Fibroblast of pulmonary artery (primary cell): ENCODE results near the gene LRRC7.

Experiments used
- DNase-seq: peaks from one replicate; pipeline ENCODE4 v3.0.0-alpha.2; 2010; ENCODE audit warnings: low read depth
- H3K4me3 ChIP-seq: replicated peaks from 2 replicates; pipeline ENCODE4 v1.5.1; 2011; ENCODE audit warnings: low read depth, mild to moderate bottlenecking, control low read depth, low read length, moderate library complexity
- CTCF ChIP-seq: IDR thresholded peaks from 2 replicates; pipeline ENCODE4 v1.5.1; 2011; ENCODE audit warnings: mild to moderate bottlenecking, control low read depth, low read length, inconsistent platforms; ENCODE audit errors: missing control alignments

The LRRC7 gene

DNA sequence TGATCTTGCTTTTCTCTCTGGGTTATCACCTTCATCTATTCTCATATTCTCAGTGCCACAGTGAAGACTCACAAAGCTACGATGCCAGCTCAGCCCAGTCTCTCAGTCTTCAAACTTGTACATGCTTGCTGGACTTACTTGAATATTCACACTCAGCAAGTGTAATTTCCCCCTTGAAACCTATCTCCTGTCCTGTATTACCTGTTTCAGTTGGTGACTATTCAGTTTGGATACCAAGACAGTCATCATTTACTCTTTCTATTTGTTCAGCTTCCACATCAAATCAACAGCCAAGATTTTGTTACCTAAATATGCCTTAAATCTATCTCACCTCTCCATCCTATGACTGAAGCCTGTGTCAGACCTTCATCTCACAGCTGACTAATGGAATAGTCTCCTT, 209.7 kb downstream of the LRRC7 start:
- no peak for TF ChIP-seq CTCF
- DNase-seq, result no peak

DNA sequence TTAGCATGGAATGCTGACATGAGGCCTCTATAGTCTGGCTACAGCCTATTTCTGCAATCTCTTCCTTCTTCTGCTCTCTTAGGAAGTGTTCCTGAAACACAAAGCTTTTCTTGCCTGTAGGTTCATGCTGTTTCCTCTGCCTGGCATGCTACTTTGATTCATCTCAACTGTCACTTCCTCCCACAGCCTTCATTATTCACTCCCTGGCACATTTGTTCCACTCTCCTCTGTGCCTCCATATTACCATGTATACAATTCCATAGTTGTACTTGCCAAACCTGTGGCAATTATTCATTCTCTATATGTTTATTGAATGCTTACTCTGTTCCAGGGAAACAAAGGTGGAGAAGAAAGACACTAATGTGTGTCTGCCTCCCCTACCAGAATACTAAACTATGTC, 210.2 kb downstream of the LRRC7 start:
- TF ChIP-seq CTCF, result no peak
- DNase-seq, result no peak
- no peak overlapping the region for H3K4me3 ChIP-seq

More for the DNA sequence above, 209.7 kb downstream of the LRRC7 start:
- no peak overlapping the region for H3K4me3 ChIP-seq

DNA sequence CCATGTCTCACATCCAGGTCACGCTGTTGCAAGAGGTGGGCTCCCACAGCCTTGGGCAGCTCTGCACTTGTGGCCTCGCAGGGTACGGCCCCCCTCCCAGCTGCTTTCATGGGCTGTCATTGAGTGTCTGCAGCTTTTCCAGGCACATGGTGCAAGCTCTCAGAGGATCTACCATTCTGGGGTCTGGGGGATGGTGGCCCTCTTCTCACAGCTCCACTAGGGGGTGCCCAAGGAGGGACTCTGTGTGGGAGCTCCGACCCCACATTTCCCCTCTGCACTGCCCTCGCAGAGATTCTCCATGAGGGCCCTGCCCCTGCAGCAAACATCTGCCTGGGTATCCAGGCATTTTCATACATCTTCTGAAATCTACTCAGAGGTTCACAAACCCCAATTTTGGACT, 219.4 kb downstream of the LRRC7 start:
- TF ChIP-seq CTCF, result no peak
- DNase-seq, result no peak
- no peak overlapping the region for H3K4me3 ChIP-seq

DNA sequence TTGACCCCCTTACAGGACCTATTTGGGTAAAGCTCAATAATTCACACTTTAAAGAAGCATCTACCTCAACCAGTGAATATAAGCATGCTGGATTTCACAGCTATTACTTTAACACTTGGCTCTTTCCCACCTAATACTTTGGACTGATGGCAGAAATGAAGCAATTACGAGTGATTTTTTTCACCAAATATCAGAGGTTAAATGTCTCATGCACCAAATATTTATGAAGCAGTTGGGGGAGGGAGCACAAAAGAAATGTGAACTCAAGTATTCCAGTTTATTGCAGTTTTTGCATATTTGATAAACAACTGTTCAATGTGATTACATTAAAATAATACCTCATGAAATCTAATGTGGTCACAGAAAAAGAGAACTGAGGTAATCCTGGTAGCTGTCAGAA, 223.6 kb downstream of the LRRC7 start:
- H3K4me3 ChIP-seq, result no peak overlapping the region
- DNase-seq, result peak; percentile 17
- no peak for TF ChIP-seq CTCF

- TF ChIP-seq CTCF, result no peak
- H3K4me3 ChIP-seq, result no peak overlapping the region
- DNase-seq, result no peak
Measured at GRCh38 chr1:69794831-69795230, 227.1 kb downstream of the LRRC7 start.

- H3K4me3 ChIP-seq, result no peak overlapping the region
- DNase-seq, result no peak
- TF ChIP-seq CTCF, result no peak
Measured at GRCh38 chr1:69814926-69815325, 247.2 kb downstream of the LRRC7 start.

GRCh38 chr1:69824932-69825331, 257.2 kb downstream of the LRRC7 start:
- TF ChIP-seq CTCF, result no peak
- DNase-seq, result peak; percentile 12
- no peak overlapping the region for H3K4me3 ChIP-seq
